ENCODE results near the gene HOXB3. TPM values are rescaled to one million over a fixed set of nuclear protein-coding genes. Genes with fewer than 3 reads are reported as not detected.
A peak's percentile ranks its signal among the peaks of the same experiment; 100 is the strongest.

Gene HOXB3
- total RNA-seq, 1 experiment from 2014 or later = not detected

DNA sequence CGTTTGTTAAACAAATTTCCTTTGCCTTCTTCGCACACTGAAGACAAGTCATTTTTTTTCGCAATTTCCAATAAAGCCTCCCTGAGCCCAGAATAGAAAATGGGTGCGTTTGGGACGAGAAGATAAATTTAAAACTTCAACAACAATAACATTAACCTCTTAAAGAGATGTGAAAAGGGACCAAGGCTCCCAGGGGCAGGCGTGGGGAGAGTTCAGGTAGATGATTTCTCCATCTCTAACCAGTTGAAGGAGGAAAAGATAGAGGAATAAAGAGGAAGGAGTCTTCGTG lies 10.6 kb downstream of the HOXB3 start:
- Histone ChIP-seq H3K79me2 (ENCODE audit: insufficient read depth, low read length) (no peaks in the 10 kb centered on the region), H3K4me2 (ENCODE audit: insufficient read depth, insufficient read length, low read length) (no peak overlapping the region)
- H3K27ac Mint-ChIP-seq = no peak overlapping the region; a peak in 1 of 7 replicates

More for the DNA sequence above, 10.6 kb downstream of the HOXB3 start:
- no peak for DNase-seq
- no peak overlapping the region for H2BK12ac ChIP-seq (ENCODE audit: insufficient read length, low read depth, low read length)
- H3K79me1 ChIP-seq (ENCODE audit: insufficient read depth, low read depth, low read length, poor library complexity, severe bottlenecking) = no peaks in the 10 kb centered on the region
- H3K4me3 Mint-ChIP-seq = peak overlapping the region in 1 of 2 experiments; percentile 59; a peak in 2 of 5 replicates
- no peak overlapping the region for H3K9ac ChIP-seq (ENCODE audit: extremely low read depth, insufficient read length, low read length)
- no peaks in the 10 kb centered on the region; a peak in 2 of 7 replicates for H3K36me3 Mint-ChIP-seq (ENCODE audit: insufficient read depth in 1 of 3, low read depth in 3 of 3)
- no peaks in the 10 kb centered on the region for H3K4me1 ChIP-seq (ENCODE audit: insufficient read depth, low read length)
- no peak overlapping the region for H2BK20ac ChIP-seq (ENCODE audit: low read depth, low read length, poor library complexity, severe bottlenecking)
- H3K18ac ChIP-seq (ENCODE audit: insufficient read length, low read depth, low read length) = no peak overlapping the region
- peaks cover 96% of the 10 kb centered on the region for H3K27me3 ChIP-seq (ENCODE audit: insufficient read depth, low read length)
- H3K14ac ChIP-seq (ENCODE audit: insufficient read depth, low read length) = no peak overlapping the region
- no peaks in the 10 kb centered on the region for H4K20me1 ChIP-seq (ENCODE audit: control insufficient read depth, insufficient read depth, insufficient read length)
- no peak overlapping the region for H3T11ph ChIP-seq (ENCODE audit: low read length)
- no CpG with 5 or more reads among the region's 7 CpGs for WGBS (ENCODE audit: extremely low coverage, insufficient read length, low lambda C conversion rate)
- H3K23me2 ChIP-seq (ENCODE audit: insufficient read length, low read depth, low read length, poor library complexity, severe bottlenecking) = no peaks in the 10 kb centered on the region
- TF ChIP-seq, protein P1, sequence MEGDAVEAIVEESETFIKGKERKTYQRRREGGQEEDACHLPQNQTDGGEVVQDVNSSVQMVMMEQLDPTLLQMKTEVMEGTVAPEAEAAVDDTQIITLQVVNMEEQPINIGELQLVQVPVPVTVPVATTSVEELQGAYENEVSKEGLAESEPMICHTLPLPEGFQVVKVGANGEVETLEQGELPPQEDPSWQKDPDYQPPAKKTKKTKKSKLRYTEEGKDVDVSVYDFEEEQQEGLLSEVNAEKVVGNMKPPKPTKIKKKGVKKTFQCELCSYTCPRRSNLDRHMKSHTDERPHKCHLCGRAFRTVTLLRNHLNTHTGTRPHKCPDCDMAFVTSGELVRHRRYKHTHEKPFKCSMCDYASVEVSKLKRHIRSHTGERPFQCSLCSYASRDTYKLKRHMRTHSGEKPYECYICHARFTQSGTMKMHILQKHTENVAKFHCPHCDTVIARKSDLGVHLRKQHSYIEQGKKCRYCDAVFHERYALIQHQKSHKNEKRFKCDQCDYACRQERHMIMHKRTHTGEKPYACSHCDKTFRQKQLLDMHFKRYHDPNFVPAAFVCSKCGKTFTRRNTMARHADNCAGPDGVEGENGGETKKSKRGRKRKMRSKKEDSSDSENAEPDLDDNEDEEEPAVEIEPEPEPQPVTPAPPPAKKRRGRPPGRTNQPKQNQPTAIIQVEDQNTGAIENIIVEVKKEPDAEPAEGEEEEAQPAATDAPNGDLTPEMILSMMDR (conservative IDR thresholded peaks at IDR 0.05) = no peak
- peaks cover 2 to 27% of the 10 kb centered on the region in 2 experiments for H3K4me1 Mint-ChIP-seq
- H3K9me3 Mint-ChIP-seq = peaks cover 7 to 21% of the 10 kb centered on the region in 2 experiments; a peak in 4 of 5 replicates
- H2BK120ac ChIP-seq (ENCODE audit: low read depth, low read length, poor library complexity, severe bottlenecking) = no peak overlapping the region
- H3K56ac ChIP-seq (ENCODE audit: insufficient read length, low read depth, low read length) = no peak overlapping the region
- H3K9me3 ChIP-seq (ENCODE audit: control insufficient read depth, low read depth, low read length) = no peaks in the 10 kb centered on the region
- H2BK15ac ChIP-seq (ENCODE audit: low read depth, low read length) = no peak overlapping the region
- no peak overlapping the region for H3K23ac ChIP-seq (ENCODE audit: insufficient read length, low read depth, low read length)
- peaks cover 65% of the 10 kb centered on the region for H3K27me3 Mint-ChIP-seq (ENCODE audit: low read depth)
- no peak overlapping the region for H3K4ac ChIP-seq (ENCODE audit: low read depth, low read length)
- H3K27ac ChIP-seq (ENCODE audit: insufficient read length, low read depth, low read length) = no peak overlapping the region
- no peak overlapping the region for H2AK5ac ChIP-seq (ENCODE audit: insufficient read length, low read length)
- H4K91ac ChIP-seq (ENCODE audit: insufficient read length, low read depth, low read length) = no peak overlapping the region
- no peak overlapping the region for H4K5ac ChIP-seq (ENCODE audit: insufficient read length, low read depth, low read length)
- H4K8ac ChIP-seq (replicated peaks; ENCODE audit: insufficient read length, low read depth, low read length) = no peak overlapping the region
- H2BK5ac ChIP-seq (ENCODE audit: insufficient read length, low read length) = no peak overlapping the region
- H2AFZ ChIP-seq (ENCODE audit: low read length) = no peak overlapping the region
